Left cardiac atrium (tissue), 4 donors: Measurements from ENCODE around the gene RPS8. TPM values are rescaled to one million over a fixed set of nuclear protein-coding genes. Genes with fewer than 3 reads are reported as not detected.
"Not testable (repeated sequence)": the region's sequence is repeated elsewhere in the genome, so short reads cannot be mapped to it uniquely, and the experiment has no call there.

Experiments used
- ATAC-seq, 2 donors: fragments of 200-7000 bp; cut with Tn5 transposase; one replicate each; pipeline ENCODE4 v1.9.1; 2020; ENCODE audit warnings: mild to moderate bottlenecking in 2 of 2, moderate library complexity in 2 of 2
- DNase-seq: peaks from one replicate; pipeline ENCODE4 v3.0.0-alpha.2; 2020
- intact Hi-C, 2 donors: fragments of 100-400 bp; cut with DNase I; formaldehyde crosslinking; loops; one replicate each; pipeline versions ENCODE4 v1.14.1 to v1.15.1; 2022 to 2023
- total RNA-seq, 2 donors: library from RNA; stranded (reverse); fragmentation: NEBNext Ultra II Directional; extraction: Animal tissue kit (Norgen Biotek cat#: 25700); gene quantifications; one replicate each; pipeline ENCODE4 v1.2.1, GENCODE V29; 2021
- donor health status: DM: no; HTN: yes; CAD: no.
- donor health status: DM: no; HTN: yes; CAD: no; lungs with severe emphysema.
- donor health status: DM: yes; HTN: yes; CAD: no.
- donor health status: Dilated cardiomyopathy.

Gene RPS8
- total RNA-seq, 2 donors from 2014 or later, result 950 to 999 TPM

- peak; percentile 0 to 1 for ATAC-seq
- DNase-seq, result peak; percentile 45
- intact Hi-C loops, result no loop called here
These were observed 37.6 kb downstream of the RPS8 start for GRCh38 chr1:44812822-44813543.

DNA sequence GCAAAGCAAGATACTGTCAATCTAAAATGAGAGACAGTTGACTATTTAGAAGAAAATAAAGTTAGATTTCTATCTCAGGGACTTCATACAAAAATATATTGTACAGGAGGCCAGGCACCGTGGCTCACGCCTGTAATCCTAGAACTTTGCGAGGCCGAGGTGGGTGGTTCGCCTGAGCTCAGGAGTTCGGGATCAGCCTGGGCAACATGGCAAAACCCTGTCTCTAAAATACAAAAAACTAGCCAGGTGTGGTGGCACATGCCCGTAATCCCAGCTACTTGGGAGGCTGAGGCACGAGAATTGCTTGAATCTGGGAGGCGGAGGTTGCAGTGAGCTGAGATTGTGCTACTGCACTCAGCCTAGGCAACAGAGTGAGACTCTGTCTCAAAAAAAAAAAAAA is 40.6 kb downstream of the RPS8 start:
- intact Hi-C loops, DNase-seq, ATAC-seq: not testable (repeated sequence)

DNA sequence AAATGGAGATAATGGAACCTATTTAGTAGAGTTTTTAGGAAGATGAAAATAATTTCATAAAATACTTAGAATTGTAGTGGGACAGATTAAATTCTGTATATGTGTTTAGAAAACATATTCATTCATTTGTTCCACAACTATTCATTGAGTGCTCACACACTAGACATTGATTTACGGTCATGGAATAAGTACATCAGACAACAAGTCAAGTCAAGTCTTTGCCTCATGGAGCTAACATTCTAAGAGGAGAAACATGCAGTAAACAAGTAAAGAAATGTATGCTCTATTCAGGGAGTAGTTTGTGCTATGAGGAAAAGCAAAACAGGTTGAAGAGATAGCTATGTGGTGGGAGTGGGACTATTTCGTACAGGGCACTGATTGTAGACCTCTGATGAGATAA is 42.0 kb downstream of the RPS8 start:
- no peak for DNase-seq
- intact Hi-C loops, result no loop called here
- ATAC-seq, result no peak

- ATAC-seq (no peak), DNase-seq (no peak)
- intact Hi-C loops, result no loop called here
These were observed 42.6 kb downstream of the RPS8 start for GRCh38 chr1:44817771-44818495.

DNA sequence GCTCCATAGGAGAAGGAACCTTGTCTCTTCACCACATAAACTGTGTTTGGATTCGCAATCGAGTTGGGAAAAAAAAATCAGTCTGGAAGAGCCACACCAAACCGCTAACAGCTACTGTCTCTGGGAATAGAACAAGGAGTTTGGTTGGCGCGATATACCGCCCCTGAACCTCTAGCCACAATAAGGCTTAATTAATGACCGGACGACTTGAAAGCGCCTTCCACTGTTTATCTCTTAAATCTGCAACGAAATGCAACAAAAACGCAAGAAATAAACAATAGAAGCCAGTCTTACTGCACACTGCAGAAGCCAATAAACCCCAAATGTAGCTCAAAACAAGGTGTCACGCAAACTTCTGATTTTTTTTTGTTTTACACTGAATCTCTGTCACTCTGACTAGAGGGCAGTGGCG is 43.9 kb downstream of the RPS8 start:
- DNase-seq (no peak), ATAC-seq (peak in 1 of 2 donors; percentile 2)
- intact Hi-C loops, result no loop called here

DNA sequence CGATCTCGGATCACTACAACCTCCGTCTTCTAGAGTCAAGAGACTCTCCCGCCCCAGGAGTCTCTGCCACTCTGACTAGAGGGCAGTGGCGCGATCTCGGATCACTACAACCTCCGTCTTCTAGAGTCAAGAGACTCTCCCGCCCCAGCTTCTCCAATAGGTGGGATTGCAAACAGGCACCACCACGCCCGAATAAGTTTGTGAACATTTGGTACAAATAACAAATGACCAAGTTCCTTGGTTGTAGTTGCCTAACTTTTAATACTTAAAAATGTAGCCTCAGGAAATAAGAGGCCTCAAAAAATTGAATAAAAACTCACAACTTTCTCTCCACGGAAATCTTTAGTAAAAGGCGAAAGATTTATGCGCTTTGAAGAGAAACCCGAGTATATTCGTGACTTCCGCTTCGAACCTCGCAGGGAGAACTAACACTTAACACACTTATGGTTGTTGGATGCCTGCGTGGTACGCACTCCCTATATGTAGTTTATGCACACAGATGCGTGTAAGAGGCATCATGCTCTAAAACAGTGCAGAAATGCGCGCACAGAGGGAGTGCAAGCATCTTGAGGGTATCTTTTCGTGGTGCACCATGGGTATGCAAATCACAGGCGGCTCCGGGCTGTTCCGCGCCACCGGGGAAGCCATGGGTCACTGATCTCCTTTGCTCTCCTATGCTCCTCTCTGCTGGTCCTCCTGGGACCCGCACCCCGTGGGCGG is 44.4 kb downstream of the RPS8 start:
- ATAC-seq (peak; percentile 89 to 92), DNase-seq (peak; percentile 81)
- intact Hi-C loops, result no loop called here

- ATAC-seq (peak; percentile 27 to 30), DNase-seq (no peak)
- intact Hi-C loops, result no loop called here
These were observed 45.2 kb downstream of the RPS8 start for GRCh38 chr1:44820328-44821239.

- DNase-seq (peak; percentile 12), ATAC-seq (no peak)
- intact Hi-C loops, result no loop called here
These were observed 45.9 kb downstream of the RPS8 start for GRCh38 chr1:44821240-44821715.

GRCh38 chr1:44822131-44822701 is 46.9 kb downstream of the RPS8 start:
- DNase-seq (peak; percentile 19), ATAC-seq (no peak)
- intact Hi-C loops, result no loop called here

GRCh38 chr1:44822981-44823451 is 47.7 kb downstream of the RPS8 start:
- no peak for ATAC-seq
- intact Hi-C loops, result no loop called here

DNA sequence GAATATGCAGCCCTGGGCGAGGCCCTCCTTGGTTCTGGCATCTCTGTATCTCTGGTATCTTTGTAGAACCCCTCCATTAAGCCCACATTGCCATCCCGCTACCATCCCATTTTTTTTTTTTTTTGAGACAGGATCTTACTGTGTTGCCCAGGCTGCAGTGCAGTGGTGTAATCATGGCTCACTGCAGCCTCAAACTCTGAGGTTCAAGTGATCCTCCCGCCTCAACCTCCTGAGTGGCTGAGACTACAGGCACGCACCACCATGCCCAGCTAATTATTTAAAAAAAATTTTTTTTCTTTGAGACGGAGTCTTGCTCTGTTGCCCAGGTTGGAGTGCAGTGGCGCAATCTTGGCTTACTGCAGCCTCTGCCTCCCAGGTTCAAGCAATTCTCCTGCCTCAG is 49.1 kb downstream of the RPS8 start:
- intact Hi-C loops, DNase-seq, ATAC-seq: not testable (repeated sequence)

More at GRCh38 chr1:44822981-44823451, 47.7 kb downstream of the RPS8 start:
- peak; percentile 36 for DNase-seq

DNA sequence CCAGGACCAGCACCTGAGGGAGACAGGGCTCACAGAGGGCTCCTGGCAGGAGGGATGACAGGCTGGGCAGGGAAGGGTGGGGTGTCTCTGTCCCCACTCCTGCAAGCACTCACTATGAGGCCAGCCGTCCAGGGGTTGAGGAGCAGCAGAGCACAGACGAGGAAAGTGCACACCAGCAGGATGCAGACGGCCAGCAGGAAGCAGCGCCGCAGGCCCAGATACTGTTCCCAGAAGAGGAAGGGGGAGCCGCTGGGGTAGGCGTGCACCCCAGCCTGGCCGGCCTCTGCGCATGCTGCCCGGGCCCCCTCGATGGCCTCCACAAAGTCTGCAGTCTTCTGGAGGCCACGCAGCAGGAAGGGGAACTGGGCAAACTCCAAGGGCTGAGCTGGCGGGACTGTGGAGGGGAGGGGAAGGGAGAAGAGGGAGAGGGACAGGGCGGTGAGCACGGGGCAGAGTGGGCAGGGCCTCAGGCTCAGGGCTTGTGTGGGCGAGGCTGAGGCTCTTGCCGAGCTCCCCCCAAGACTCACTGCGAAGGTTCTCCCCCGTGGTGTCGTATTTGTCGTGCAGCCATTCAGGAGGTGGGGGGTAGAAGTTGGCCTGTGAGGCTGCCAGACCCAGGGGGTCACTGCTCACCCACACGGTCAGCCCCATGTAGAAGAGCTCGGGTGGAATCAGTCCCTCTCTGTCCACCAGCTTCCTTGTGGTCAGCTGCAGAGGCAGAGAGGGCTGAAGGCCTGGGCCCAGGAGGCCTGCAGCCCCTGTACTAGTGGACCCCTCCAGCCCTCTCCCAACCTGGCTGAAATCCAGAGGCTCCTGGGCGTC is 51.2 kb downstream of the RPS8 start:
- intact Hi-C loops, result no loop called here
- DNase-seq, result peak; percentile 77
- ATAC-seq, result peak; percentile 82 to 91

GRCh38 chr1:44827197-44828002 is 52.1 kb downstream of the RPS8 start:
- intact Hi-C loops, result no loop called here
- DNase-seq, result no peak
- ATAC-seq, result no peak

- DNase-seq (no peak), ATAC-seq (no peak)
- intact Hi-C loops, result no loop called here
These were observed 52.8 kb downstream of the RPS8 start for GRCh38 chr1:44828003-44828651.
